Activated effector memory CD4-positive, alpha-beta T cell treated with Interleukin-2 at 50 U/mL for 16 hours (primary cell): ENCODE data around the gene RSRC2.
"Not testable (repeated sequence)": the region's sequence is repeated elsewhere in the genome, so short reads cannot be mapped to it uniquely, and the experiment has no call there.

Experiments used
- DNase-seq: peaks from one replicate; pipeline ENCODE4 v3.0.0-alpha.2; 2020

Gene RSRC2

DNA sequence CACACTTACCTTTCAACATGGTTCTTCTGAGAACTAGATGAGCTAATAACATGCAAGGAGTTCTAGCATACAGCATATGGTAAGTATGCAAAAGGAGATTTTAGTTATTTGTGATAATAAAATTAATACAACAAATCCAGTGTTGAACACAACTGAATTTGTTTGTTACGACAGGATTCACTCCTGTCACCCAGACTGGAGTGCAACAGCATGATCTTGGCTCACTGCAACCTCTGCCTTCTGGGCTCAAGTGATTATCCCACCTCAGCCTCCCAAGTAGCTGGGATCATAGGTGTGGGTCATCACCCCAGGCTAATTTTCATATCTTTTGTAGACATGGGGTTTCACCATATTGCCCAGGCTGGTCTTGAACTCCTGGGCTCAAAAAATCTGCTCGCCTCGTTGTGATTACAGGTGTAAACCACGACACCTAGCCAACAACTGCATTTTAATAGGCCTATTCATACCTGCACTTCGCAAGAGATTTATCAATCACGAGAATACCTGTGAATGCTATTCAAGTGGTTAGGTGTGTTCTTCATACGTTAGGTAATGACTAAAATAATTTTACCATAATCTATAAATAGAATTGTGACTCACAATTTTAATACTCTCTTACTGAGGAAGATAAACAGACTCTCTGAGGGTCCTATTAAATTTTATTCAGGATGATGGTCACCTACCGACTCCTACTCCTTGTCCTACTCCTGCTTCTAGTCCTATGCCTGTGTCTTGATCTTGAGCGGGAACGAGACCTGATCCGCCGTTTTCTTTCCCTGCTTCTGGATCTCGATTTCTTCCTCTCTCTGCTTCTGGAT is 10.0 kb downstream of the RSRC2 start:
- DNase-seq = no peak

DNA sequence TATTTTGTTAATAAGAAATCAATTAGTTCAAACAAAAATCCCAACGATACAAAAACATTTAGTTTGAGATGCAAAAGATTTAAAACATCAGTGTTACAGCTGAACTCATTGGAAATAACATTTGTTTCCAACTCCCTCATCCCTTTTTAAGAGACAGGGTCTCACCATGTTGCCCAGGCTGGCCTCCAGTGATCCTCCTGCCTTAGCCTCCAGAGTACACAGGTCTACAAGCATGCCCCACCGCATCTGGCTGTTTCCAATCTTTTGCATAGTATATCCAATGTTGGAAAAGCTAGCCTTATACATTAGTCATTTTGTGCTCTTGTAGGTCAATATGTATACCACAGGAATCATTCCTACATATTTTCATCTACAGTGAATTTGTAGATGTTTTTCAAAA is 11.5 kb downstream of the RSRC2 start:
- no peak for DNase-seq

DNA sequence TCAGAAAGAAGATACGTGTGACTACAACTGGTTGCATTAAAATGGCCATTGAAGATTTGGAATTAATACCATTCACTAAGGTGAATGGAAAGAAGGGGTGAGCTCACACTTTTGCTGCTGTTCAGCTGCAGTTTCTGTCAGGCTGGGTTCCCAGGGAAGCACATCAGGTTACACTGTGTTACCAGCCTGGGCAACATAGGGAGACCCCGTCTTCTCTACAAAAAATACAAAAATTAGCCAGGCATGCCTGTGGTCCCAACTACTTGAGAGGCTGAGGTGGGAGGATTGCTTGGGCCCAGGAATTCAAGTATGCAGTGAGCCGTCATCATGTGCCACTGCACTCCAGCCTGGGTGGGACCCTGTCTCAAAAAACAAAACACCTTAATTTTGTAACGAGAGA is 13.1 kb downstream of the RSRC2 start:
- no peak for DNase-seq

DNA sequence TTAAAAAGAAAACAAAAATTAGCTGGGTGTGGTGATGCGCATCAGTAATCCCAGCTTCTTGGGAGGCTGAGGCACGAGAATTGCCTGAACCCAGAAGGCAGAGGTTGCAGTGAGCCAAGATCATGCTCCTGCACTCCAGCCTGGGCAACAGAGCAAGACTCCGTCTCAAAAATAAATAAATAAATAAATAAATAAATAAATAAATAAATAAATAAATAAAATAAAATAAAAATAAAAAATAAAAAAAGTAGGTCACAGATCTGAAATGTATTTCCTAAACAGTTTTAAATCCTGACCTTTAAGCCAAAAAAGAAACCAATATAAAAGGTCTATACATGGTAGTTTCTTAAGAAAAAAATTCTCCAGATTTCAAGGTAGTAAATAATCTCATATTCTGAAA is 13.7 kb downstream of the RSRC2 start:
- DNase-seq = not testable (repeated sequence)

DNA sequence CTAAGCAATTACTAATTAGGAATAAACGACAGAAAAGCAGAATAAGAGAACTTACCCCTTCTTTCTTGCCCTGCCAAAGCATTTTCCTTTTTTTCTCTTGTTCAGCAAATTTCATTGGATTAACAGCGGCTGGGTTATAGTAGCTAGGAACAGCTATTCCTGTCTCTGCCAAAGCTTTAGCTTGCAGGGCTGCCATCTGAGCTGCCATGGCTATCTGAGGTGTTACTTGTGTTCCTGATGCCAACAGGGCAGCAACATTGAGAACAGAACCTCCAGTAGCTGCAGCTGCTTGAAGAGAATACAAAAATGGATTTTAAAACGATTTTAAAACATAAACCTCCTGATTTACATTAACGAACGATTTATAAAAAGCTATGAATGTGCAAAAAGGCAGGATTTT is 18.6 kb downstream of the RSRC2 start:
- DNase-seq = no peak

DNA sequence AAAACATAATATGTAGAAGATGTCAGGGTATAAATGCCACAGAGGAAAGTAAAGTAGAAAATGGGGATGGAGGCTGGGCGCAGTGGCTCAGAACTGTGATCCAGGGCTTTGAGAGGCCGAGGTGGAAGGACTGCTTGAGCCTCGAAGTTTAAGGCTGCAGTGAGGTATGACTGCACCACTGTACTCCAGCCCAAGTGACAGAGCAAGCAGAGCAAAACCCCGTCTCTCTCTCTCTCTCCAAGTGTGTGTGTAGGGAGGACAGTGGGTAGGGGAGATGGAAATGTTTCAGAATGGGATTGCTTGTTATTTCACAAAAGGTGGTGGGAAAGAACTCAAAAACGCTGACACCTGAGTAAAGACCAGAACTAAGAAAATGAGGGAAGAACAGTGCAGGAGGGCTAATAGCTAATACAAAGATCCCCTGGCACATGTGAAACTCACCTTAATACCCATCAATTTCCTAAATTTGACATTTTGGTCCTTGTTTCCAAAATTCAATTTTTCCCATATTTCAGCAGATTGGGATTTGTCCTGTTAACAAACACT is 20.3 kb downstream of the RSRC2 start:
- no peak for DNase-seq

DNA sequence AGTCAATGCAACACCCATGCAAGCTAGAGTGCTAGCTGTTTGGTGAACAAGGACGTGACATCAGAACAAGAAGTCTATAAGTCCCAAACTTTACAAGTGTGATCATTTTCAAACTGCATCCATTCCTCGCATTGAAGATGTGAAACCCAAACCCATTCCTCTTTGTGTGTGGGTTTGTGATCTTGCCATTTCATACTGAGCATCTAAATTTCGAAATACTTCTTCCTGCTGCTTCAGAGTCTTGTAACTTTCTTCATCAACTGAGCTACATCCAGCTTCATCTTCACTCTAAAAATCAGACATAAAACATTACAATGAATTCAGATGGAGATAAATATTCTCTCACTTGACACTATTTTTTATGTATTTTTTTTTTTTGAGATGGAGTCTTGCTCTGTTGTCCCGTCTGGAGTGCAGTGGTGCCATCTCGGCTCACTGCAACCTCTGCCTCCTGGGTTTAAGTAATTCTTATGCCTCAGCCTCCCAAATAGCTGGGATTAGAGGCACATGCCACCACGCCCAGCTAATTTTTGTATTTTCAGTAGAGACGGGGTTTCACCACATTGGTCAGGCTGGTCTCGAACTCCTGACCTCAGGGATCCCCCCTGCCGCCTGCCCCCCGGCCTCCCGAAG is 21.2 kb downstream of the RSRC2 start:
- DNase-seq = no peak

DNA sequence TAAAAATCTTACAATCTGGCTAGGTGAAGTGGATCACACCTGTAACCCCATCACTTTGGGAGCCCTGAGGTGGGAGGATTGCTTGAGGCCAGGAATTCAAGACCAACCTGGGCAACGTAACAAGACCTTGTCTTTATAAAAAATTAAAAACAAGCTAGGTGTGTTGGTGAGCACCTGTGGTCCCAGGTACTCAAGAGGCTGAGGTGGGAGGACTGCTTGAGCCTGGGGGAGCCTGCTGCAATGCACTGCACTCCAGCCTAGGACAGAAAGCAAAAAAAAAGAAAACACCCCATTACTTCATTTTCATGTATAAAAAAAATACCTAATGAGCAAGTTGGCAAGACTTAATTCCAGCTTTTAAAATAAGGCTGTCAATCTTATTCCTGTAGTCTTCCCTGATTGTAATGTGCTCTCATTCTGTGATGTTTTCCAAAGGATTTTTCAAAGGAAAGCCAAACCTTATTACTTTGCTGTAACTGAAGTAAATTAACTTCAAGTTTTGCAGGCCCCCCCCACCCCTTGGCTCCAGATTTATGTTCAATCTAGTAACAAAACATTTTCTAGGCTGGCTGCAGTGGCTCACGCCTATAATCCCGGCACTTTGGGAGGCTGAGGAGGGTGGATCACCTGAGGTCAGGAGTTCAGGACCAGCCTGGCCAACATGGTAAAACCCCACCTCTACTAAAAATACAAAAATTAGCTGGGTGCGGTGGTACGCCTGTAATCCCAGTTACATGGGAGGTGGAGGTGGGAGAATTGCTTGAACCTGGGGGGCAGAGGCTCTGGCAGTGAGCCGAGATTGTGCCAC is 22.7 kb downstream of the RSRC2 start:
- DNase-seq = no peak

DNA sequence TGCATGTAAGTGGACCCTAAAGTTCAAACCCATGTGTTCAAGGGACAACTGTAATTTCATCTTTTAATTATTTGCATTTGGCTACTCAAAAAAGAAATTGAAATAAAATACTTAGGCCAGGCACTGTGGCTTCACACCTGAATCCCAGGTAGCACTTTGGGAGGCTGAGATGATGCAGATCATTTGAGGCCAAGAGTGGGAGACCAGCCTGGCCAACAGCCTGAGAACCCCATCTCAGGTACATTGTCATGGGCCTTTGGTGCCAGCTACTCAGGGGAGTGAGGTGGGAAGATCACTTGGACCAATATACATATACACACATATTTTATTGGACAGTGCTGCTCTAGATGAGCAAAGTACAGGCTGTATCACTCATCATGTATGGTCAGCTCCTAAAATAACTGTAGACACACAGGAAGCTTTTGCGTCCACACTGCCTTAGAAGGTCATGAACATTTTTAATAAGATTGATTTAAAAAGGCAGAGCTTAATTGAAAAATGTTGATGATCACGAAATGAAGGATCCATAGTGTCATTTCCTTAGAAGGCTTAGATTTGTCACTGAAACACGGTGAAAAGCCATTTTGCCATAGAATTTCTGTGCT is 23.5 kb downstream of the RSRC2 start:
- DNase-seq = no peak

DNA sequence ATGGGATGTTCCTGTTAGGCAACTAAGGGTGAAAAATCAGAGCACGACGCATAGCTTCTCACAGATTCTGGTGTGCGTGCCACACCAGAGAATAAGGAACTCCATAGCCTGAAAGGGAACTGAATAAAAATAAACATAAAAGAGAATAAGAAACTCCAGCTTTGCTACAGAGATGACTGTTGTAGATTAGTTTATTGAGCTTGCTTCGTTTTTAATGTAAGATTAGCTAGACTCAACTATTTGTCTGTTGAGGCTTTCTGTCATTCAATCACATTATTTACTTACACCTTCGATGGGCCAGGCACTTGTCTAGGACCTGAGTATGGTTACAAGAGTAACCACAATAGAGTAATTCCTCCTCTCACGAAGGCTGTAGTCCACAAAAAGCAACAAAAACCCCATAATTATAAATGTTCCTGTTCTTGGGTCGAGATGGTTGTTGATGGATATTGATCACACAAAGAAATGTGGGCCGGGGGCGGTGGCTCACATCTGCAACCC is 25.2 kb downstream of the RSRC2 start:
- DNase-seq = no peak

DNA sequence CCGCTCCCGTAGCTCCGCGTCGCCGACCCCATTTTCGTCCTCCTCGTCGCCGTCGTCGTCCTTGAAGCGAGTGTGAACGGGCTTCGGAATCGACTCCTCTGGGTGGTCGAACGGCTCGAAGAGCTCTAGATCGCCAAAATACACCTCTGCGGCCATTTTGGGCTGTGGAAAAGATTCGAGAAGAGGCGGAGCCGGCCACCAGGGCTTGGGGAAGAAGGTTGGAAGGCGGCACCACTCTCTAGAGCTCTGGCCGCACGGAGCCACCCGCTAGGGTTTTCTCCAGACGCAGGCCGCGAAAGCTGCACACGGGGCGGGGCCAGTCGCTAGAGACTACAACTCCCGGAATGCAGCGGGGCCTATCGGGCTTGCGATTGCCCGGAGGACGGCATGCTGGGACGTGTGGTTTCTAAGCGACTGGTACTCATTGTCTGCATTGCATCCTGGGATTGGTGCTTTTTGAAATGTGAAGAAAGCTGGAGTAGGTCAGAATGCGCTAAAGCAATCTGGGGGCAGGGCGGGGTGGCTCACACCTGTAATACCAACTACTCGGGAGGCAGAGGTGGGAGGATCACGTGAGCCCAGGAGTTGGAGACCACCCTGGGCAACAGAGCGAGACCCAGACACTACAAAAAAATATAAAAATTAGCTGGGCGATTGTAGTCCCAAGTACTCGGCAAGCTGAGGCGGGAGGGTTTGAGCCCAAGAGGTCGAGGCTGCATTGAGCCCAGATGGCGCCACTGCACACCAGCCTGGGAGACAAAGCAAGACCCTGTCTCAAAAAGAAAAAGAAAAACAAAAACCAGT is 25.8 kb downstream of the RSRC2 start, which contains the start of gene ZCCHC8:
Gene ZCCHC8, minus strand, starts transcription at position 248 of the 804 bp plus-strand sequence. Its CDS starts 92 bp downstream, at position 156.
- DNase-seq = peak; percentile 95

DNA sequence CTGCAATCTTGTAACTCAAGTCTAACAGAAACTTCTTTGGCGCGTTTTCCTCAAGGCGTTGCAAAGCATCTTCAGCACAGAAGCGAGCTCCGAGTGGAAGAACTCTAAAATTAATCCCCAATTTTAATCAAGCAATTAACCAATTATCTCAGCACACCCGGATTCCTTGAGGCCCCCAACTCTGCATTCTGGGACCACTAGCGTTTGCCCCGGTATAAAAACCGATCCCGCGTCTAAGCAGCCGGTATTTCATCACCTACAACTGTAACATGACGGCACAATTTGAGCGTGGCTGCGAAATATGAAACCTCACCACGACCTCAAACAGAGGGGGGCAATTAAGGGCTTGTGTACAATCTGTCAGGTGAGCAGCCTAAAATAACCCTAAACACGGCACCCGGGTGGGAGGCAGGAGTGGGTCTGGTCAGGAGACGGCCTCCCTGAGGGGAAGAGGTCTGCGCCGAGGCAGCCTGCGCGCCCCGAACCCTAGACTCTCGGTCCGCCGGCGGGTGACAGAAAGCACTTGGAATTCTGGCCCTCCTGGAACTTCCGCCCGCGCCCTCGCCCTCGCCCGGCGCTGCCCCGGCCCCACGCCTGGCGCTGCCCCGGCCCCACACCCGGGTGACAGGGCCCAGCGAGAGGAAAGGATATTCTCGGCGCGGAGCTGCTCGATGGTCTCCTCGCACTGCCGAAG is 26.6 kb downstream of the RSRC2 start:
- DNase-seq = peak; percentile 27

DNA sequence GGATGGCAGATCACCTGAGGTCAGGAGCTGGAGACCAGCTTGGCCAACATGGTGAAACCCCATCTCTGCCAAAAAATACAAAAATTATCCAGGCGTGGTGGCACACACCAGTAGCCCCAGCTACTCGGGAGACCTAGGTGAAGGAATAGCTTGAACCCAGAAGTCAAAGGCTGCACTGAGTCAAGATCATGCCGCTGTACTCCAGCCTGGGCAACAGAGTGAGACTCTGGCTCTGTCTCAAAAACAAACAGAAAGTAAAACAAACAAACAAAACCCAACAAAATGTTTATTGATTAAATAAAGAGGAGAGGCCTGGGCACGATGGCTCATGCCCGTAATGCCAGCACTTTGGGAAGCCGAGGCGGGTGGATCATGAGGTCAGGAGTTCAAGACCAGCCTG is 31.5 kb downstream of the RSRC2 start:
- no peak for DNase-seq

DNA sequence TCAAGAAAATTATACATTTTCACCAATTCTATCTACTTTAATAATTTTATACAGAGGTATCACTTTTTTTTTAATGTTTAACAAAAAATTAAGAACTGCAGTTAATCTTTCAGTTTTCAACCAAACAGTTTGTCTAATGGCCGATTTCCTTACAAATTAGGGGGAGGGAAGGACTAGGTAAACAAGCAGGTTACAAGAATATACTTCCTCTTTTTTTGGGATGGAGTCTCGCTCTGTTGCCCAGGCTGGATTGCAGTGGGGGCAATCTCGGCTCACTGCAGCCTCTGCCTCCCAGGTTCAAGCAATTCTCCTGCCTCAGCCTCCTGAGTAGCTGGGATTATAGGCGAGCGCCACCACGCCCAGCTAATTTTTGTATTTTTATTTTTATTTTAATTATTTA is 33.5 kb downstream of the RSRC2 start:
- DNase-seq = not testable (repeated sequence)

DNA sequence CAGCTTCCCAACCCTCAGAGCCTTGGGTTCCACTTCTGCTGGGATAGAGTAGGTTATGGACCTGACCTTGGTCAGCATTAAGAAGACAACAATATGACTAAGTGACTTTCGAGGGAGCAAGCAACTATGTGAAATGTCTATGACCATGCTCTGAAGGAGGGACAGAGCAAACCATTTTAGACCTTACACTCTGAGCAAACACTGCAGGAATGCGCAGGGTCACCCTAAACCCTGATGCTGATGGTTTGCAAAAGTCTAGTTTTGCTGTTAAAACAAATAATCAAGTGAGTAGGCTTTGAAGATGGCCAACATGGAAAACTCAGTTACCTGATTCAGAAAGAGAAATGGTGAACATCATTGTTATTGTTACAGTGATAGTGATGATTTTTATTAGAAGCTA is 34.7 kb downstream of the RSRC2 start:
- no peak for DNase-seq

DNA sequence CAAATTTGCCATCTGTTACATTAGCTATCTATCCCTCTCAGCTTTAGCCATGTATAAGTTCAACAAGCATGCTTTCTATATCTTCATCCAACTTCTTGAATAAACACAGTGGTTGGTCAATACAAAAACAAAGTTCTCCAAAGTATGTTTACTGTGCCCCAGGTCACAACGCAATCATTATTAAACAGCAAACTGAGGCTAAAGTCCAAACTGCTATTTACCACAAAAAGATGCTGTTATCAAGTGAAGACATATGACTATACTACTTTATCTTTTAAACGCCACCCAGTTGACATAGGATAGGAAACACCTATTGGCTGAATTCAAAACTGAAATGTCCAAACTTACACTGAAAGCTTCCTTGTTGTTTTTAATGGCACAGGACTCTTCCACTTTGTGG is 37.7 kb downstream of the RSRC2 start:
- no peak for DNase-seq

DNA sequence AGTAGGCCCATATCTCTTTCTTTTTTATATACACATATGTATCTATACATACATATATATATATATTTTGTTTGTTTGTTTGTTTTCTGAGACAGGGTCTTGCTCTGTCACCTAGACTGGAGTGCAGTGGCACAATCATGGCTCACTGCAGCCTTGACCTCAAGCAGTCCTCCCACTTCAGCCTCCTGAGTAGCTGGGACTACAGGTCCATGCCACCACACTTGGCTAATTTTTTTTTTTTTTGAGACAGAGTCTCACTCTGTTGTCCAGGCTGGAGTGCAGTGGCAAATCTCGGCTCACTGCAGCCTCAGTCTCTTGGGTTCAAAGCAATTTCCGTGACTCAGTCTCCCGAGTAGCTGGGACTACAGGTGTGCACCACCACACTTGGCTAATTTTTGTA is 38.9 kb downstream of the RSRC2 start:
- not testable (repeated sequence) for DNase-seq

DNA sequence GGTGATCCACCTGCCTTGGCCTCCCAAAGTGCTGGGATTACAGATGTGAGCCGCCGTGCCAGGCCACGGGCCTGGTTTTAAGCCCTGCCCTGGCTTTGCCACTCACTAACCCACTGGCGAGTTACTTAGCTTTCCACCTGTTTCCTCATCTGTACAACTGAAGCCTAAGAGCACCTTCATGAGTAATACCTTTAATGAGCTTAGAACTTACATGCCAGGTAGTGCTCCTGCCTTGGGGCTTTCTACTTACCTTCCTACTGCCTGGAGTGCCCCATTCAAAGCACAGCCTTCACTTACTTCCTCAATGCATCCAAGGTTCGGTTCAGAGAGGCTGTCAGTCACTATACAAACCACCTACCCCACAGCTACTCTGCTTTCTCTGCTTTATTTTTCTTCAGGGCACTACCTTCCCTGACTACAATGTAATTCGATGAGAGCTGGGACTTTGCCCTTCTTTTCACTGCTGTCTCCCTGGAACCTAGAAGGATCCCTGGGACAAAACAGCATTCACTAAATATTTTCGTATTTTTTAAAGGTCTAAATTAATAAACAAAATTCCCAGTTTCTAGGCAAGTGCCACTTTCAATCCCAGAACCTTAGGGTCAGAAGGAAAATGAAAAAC is 39.8 kb downstream of the RSRC2 start:
- DNase-seq = no peak

DNA sequence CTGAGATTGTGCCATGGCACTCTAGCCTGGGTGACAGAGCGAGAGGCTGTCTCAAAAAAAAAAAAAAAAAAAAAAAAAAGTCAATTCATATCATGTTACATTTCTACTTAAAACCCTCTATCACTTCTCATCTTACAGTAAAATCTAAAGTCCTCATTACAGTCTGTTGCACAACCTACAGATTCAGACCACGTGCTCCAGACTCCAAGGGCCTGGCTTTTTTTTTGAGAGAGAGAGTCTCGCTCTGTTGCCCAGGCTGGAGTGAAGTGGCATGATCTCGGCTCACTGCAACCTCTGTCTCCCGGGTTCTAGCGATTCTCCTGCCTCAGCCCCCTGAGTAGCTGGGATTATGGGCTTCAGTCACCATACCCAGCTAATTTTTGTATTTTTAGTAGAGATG is 40.4 kb downstream of the RSRC2 start:
- DNase-seq = not testable (repeated sequence)

DNA sequence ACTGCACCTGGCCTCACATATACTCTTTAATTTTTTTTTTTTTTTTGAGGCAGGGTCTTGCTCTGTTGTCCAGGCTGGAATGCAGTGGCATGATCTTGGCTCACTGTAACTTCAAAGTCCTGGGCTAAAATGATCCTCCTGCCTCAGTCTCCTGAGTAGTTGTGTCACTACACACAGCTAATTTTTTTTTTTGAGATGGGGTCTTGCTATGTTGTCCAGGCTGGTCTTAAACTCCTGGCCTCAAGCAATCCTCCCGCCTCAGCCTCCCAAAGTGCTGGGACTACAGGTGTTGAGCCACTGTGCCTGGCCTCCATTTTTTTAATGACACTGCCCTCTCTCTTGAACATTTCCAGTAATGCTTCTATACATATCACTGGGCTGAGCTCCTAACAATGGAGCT is 42.4 kb downstream of the RSRC2 start:
- DNase-seq = not testable (repeated sequence)

DNA sequence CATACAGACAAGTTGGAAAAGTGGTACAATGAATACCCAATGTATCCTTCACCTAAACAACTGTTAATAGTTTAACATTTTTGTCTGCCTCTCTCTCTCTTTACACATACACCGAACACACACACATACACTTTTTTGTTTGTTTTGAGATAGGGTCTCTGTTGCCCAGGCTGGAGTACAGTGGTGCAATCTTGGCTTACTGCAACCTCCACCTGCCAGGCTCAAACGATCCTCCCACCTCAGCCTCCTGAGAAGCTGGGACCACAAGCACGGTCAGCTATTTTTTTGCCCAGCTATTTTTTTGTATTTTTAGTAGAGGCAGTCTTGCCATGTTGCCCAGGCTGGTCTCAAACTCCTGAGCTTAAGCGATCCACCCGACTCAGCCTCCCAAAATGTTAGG is 42.8 kb downstream of the RSRC2 start:
- no peak for DNase-seq
